Globus pallidus (tissue), 1 donor: ENCODE data around the gene HEXIM1.

Experiments used
- DNase-seq: peaks from one replicate; pipeline ENCODE4 v3.0.0-alpha.2; 2015; ENCODE audit warnings: low spot score

HEXIM1 gene, protein sequence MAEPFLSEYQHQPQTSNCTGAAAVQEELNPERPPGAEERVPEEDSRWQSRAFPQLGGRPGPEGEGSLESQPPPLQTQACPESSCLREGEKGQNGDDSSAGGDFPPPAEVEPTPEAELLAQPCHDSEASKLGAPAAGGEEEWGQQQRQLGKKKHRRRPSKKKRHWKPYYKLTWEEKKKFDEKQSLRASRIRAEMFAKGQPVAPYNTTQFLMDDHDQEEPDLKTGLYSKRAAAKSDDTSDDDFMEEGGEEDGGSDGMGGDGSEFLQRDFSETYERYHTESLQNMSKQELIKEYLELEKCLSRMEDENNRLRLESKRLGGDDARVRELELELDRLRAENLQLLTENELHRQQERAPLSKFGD

DNA sequence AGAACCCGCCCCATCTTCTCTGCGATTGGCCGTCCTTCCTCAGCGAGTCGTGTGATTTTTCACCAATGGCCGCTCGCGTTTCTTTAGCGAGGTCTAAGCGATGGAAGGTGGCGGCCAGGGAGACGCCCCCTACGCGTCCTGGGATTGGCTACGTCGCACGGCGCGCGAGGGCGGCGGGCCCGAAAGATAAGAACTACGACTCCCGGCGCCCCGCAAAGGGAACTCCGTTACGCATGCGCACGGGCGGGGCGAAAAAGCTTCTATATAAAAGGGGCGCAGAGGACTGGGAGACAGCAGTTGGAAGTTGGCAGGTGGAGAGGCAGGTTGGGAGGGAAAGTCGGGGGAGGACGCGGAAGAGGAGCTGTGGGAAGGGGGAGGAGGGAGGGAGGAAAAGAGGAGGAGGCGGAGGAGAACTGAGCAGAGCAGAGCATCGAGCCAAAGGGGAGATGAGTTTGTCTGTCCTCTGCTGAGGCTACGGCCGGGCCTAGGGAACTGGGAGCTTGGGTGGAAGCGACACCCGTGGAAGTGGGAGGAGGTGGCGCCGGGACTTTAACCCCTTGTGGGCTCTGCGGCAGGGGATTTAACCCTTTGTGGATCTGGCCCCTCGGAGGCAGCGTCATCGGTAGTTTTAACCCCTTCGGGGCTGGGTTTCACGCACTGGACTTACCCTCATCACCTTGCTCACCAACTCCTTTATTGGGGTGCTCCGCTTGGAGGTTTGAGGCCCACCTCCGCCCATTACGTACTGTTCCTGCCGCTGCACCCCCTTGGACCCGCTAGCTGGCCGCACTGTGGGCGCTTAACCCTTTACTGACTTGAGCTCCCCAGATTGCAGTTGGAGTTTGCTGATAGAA, at the start of gene HEXIM1:
HEXIM1 (plus strand) TSS at position 293 of the 854 bp plus-strand sequence. CDS start 716 bp downstream, outside the sequence.
- DNase-seq, result peak; percentile 100

DNA sequence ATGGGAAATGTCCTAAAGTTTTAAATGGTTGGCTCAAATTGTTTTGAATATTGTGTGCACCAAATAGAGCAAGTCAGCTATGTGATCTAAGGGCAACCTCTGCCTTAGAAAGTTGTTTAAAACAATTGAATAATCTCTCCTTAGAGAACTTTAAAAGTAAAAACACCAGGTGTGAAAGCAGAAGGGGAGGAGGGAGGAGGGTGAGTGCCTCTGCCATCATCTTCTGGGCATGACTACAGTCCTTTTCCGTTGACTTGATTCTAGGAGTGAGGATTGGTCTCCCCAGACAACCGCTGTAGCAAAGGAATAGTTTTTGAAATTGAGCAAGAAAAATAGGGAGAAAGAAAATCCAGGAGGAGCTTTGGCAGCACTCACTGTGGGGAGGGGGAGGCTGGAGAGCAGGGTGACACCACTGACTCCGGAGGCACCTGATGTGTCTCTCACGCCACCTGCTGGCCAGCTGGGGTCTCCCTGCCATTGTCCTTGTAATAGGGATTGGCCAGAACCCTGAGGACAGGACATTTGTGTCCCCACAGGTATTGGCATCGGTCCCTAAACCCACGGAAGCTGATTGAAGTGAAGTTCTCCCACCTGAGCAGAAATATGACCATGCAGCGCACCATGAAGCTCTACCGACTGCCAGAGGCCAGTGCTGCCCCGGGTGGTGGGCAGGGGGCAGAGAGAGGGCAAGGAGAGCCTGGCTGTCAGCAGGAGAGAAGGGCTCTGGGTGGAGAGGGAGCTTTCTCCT, 49.2 kb upstream of the HEXIM1 start:
- peak; percentile 78 for DNase-seq

DNA sequence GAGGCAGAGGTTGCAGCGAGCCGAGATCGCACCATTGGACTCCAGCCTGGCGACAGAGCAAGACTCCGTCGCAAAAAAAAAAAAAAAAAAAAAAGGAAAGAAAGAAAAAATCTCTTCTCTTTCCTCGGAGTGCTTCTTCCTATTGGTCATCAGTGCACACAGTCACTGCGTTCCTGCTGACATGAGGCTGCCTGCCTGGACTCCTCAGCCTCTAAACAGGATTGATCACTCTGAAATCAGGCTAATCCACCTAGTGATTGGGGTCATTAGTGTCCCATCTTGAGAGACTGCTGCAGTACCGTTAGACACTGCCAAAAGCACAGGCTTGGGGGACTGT, 46.8 kb upstream of the HEXIM1 start:
- no peak for DNase-seq

DNA sequence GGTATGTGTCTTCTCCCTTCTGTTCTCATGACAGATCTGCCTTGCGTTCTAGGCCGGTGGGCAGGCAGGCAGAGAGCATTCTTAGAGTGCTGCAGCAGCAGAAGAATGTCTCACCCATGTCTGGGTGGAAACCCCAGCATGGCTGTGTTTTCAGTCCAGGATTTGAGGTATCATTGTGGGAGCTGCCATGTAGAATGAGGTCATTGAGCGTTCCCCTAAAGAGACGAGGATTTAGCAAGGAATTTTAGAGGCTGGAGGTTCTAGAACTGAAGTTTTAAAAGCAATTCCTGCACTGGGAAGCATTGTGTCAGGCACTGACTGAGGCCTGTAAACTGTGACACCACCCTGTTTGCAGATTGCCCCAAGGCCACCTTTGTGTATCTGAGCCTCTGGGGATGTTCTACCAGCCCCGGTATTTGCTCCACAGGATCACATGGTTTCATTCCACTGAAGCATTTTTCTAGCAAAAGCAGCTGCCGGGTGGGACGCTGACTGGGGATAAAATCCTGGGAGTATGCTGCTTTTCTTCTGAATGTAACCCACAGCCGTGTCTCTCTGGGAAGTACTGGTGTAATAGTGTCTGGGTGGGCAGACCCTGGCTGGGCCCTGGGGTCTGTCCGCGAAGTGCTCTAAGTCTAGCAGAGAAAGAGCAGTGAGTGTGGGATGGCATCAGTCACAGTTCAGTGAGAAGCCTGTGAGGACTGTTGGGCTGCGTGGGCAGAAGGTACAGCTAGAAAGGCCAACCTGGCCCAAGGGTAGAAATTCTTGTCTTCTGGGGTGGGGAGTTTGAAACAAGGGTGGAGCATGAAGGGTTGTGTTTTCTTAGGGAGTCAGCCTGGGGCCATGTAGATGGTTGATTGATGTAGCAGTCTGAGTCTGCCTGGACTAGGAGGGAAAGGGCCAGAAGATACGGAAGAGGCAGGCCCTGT, 46.1 kb upstream of the HEXIM1 start:
- DNase-seq, result no peak

DNA sequence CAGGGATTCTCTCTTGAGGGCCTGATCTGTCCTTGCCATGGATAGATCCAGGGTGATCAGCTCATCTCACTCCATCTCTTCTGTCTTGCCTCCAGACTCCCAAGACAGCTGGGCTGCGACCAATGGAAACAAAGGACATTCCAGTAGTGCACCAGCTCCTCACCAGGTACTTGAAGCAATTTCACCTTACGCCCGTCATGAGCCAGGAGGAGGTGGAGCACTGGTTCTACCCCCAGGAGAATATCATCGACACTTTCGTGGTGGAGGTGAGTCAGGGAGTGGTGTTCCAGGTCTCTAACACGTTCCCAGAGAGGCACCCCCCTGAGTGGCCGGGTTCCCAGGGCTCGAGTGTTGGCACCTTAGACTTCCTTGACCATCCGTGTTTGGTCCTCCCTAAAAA, 45.4 kb upstream of the HEXIM1 start:
- no peak for DNase-seq

DNA sequence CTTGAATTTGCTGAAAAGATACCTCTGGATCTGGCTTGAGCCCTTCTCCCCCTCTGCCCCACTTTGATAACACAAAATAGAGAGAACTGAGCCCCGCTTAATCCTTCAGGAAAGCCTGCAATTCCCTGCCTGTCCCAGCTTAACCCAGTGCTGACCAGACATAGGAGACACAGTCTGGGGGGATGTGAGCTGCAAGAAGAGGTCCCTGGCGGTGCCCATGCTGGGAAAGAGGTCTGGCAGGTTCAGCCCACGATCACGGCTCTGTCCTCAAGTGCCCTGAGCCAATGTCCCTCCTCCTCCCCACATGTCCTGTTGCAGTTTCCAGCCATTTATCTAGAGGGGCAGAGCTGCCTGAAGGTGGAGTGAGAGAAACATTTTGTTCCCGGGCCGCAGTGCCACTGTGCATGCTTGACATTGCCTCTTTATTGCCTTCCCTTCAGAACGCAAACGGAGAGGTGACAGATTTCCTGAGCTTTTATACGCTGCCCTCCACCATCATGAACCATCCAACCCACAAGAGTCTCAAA, 44.9 kb upstream of the HEXIM1 start:
- no peak for DNase-seq

DNA sequence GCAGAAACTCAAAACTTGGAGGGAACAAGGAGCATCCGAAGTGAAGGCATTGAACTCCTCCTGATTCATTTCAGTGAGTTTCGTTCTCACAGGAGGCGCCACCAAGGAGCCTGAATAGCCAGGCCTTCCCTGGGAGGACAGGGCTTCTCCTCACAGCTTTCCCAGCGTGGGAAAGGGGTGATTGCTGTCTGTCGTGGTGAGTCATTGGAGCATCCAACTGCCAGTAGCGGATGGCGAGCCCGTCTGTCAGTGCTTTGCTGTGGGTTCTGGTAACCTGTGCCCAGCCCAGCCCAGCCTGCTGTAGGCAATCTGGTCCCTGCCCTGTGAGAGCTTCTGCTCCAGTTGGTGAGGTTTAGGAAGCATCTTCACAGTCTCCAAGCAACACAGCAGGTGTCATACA, 44.2 kb upstream of the HEXIM1 start:
- no peak for DNase-seq

DNA sequence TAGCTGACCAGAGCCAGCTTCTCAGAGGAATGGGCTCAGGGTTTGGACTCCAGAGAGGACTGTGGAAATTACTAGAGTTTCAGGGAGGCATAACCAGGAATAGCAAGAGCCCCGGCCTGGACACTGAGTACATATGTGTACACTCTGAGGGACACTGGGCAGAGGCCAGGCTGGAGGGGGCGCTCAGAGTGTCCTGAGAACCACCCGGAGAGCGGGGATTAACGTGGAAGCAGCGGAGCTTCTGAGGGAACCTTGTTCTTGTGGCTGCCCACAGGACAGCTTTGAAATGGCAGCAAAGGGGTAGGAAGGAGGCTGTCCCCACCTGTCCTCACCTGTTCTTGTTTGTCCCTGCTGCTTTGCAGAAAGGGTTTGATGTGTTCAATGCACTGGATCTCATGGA, 43.8 kb upstream of the HEXIM1 start:
- no peak for DNase-seq

DNA sequence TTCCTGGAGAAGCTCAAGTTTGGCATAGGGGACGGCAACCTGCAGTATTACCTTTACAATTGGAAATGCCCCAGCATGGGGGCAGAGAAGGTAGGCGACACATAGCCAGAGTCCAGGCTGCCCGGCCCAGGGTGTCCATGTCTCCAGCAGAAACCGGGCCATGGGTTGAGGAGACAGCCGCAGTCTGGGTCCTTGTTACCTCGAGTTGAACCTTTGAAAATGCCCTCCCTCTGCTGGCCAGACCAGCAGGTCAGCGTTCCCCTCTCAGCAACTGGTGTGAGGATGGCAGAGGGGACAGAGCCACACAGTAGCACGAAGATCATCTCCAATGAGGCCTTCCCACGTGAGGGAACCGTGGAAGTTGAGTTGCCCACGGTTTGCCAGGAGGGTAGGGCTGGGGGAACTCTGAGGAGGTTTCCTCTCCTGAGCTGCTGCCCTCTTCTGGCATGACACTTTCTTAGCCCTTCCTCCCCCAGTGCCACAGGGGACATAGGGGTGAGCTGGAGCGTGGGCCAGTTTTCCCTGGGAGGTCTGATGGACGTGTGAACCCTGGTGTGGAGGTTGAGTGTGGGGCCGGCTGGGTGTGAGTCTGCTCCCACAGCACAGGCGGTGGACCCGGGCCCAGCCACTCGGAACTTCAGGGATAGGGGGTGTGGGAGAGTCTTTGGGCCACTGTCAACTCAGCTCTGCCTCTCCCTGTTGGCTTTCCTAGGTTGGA, 43.2 kb upstream of the HEXIM1 start:
- DNase-seq, result no peak

DNA sequence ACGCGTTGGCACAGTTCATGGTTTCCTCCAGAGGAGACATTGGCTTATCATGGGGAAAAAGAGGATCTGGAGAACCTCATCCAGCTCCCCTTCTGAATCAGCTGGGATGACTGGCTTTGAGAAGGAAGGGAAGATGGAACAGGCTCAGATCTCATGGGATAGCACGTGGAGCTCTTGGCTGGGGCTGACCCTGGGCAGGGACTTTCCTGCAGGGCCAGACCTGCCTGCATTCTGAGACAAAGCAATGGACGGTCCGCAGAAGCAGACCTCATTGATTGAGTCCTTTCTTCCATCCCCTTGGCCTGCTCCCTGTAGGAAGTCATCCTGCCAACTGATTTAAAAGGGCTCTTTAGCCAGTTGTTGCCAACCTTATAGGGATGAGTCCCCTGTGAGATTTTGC, 42.2 kb upstream of the HEXIM1 start:
- no peak for DNase-seq

DNA sequence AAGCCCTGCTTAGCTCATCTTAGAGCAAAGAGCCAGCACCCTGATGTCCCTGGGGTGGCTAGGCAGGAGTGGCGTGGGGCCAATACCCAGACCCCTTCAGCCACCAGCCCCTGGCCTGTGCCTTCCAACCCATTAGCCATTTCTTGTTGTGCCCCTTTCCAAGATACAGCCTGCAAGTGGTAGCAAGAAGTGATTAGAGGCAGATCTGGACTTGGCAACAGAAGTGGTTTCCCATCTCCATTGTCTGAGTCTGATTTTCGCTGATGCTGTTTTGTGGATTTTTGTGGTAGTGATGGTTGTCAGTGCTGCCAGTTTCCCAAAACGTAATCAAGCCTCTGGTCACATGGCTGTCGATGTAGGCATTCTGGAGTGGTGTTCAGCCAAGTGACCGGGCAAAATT, 41.7 kb upstream of the HEXIM1 start:
- DNase-seq, result no peak

DNA sequence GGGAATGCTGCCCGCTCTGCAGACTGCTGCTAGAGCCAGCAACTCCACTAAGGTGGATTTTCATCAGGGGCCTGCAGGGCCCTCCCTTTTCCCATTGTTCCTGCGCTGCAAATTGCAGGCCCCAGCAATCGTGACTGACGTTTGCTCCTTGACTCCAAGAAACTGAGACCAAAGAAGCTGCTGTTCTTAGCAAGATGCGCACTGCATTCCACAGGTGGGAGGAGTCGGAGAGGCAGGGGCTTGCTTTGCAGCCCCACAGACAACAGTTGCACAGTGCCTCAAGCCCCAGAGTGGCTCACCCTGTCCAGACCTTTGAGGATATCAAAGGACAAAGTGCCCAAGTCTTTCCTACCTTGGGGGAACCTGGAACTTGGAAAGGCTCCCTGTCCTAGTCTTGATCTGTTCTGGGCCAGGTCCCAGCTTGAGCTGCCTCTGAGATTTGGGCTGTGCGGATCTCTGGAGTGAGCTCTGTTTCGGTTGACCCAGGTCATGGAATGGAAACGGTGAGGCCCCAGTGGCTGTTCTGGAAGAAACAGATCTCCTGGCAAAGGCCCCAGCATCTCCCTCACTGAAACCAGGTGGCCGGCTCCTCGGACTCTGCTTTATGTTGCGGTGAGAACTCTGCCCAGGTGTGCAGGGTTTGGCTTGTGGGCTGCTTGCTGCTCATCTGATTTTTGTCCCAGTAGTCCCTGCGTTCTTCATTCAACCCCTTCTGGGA, 40.8 kb upstream of the HEXIM1 start:
- no peak for DNase-seq

DNA sequence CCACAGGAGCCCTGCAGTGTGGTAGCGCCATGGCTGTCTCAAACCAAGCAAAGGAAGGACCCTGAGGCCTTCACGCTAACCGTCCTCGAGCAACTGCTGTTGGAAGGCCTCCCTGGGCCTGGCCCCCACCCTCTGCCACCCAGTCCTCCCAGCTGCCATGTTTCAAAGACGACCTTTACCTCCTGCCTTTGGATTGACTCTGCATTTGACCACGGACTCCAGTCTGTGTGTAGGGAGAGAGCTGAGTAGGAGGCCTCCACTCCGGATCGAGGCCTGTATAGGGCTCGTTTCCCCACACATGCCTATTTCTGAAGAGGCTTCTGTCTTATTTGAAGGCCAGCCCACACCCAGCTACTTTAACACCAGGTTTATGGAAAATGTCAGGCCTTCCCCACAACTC, 40.2 kb upstream of the HEXIM1 start:
- no peak for DNase-seq

DNA sequence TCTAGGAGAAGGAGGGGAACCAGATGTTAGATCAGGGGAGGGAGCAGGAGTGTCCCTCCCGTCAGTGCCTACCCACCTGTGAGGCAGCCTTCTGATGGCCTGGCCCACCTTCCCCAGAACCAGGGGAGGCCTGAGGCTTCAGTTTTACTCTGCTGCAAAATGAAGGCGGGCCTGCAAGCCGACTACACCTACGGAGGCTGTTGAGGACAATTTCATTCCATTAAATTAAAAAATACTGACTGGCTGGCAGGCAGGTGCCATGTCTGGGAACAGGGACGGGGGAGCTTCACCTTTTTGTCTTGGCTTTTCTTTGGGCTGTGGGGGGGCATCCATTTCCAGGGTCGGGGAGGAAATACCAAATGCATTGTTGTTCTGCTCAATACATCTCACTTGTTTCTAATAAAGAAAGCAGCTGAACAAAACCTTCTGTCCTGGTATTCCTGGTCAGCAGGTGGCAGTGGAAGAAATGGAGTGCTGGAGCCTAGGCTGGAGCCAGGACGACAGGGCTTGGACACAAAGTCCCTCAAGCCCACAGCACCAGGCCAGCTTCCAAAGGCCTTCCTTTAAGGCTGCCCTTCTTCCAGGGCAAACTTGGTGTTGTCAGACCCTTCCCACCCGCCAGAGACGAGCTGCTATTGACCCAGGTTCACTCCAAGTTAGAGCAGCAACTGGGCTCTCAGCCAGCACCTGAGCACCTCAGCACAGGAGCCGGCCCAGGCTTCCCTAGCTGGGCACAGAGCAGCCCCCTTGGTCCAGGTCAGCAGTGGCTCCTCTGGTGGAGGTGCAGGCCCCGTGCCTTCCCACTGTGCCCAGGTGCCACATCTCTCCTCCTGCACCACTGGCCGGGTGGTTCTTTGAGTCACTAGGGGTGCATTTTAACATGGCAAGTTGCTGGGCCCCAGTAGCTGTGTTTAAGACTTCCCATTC, 39.4 kb upstream of the HEXIM1 start:
- DNase-seq, result no peak

DNA sequence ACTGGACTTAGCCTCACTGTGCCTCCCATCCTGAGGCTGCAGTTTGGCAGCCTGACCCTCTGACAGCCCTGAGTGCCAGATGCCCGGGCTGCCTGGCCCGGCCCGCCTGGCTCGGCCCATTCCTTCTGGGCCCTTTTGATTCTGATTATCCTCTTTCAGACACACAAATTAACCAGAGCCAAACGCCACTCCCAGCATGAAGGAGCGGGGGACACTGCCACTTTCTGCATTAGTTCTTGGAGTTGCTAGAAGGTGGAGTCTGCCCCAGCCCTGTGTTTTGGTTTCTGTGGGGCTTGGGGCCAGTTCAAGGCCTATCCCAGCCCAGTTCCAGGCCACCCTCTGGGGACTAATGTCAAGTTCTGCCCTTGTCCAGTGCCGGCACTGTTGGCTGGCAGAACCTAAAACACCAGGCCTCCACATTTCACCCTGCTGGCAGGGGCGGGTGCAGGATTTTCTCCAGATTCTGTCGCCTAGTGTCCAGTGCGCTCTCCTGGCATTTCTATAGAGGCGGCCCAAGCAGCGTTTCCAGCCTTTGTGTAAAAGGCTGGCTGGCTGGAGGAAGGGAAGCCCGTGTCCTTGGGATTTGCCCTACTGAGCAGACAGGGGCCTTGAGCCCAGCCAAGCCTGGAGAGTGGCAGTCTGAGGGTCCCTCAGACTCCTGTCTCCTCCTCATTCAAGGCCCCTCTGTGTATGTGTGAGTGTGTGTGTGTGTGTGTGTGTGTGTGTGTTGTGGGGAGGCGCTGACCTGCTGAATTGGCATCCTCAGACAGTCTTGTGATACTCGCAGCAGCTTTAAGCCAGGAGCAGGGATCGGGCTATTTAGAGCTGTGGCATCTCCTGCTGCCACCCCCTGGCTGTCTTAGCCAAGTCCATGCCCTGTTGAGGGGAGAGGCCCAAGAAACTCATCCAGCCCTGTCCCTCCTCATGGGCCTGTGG, 37.3 kb upstream of the HEXIM1 start:
- DNase-seq, result peak; percentile 62

DNA sequence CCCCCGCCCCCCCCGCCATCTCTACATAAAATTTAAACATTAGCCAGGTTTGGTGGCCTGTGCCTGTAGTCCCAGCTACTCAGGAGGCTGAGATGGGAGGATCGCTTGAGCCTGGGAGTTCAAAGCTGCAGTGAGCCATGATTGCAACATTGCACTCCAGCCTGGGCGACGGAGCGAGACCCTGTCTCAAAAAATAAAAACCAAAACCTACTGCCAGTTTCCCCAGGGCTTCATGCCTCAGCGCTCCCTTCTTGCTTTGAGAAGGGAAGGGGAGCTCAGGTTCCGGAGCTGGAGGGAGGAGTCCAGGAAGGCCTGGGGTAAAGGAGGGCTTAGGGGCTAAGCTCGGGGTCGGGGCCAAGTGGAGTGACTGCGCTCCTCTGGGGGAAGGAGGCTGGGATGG, 36.4 kb upstream of the HEXIM1 start:
- no peak for DNase-seq

DNA sequence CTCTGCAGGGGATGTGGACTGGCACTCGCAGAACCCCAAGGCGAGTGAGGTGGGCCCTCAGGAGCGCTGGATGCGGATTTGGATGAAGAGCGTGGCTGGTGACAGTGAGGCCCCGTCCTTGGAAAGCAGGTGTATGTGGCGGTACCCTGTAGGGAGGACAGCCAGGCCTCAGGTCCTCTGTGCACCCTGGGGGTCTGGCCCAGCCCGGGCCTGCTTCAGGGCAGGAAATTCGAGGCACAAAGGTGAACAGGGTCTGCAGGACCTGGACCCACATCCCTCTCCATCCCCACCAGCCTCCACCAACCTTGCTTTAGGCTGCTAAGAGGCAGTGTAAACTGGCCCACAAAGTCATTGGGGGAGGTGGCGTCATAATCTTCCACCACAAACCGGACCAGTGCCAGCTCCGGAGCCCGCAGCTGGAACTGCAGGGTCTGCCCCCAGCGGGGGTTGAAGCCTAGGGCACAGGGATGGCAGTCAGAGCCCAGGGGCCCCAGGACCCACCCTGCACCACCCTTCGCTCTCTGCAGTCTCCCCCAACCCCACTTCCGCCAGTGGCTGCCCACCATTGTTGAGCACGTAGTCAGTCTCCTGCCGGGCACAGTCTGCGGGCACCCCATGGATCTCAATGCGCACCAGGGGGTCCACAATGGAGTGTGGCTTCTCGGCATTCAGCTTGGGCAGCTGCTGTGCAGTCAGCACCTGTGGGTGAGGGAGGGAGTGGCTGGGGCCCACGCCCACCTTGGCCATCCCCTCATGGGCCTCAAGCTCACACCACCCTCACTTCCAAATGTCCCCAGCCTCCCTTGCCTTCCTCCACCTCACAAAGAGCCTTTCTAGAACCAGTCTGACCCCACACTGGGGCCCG, 35.5 kb upstream of the HEXIM1 start:
- DNase-seq, result no peak
